ENCODE measurements around the gene MPP3.
"Not testable (repeated sequence)": the region's sequence is repeated elsewhere in the genome, so short reads cannot be mapped to it uniquely, and the experiment has no call there.

MPP3 gene, protein sequence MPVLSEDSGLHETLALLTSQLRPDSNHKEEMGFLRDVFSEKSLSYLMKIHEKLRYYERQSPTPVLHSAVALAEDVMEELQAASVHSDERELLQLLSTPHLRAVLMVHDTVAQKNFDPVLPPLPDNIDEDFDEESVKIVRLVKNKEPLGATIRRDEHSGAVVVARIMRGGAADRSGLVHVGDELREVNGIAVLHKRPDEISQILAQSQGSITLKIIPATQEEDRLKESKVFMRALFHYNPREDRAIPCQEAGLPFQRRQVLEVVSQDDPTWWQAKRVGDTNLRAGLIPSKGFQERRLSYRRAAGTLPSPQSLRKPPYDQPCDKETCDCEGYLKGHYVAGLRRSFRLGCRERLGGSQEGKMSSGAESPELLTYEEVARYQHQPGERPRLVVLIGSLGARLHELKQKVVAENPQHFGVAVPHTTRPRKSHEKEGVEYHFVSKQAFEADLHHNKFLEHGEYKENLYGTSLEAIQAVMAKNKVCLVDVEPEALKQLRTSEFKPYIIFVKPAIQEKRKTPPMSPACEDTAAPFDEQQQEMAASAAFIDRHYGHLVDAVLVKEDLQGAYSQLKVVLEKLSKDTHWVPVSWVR

DNA sequence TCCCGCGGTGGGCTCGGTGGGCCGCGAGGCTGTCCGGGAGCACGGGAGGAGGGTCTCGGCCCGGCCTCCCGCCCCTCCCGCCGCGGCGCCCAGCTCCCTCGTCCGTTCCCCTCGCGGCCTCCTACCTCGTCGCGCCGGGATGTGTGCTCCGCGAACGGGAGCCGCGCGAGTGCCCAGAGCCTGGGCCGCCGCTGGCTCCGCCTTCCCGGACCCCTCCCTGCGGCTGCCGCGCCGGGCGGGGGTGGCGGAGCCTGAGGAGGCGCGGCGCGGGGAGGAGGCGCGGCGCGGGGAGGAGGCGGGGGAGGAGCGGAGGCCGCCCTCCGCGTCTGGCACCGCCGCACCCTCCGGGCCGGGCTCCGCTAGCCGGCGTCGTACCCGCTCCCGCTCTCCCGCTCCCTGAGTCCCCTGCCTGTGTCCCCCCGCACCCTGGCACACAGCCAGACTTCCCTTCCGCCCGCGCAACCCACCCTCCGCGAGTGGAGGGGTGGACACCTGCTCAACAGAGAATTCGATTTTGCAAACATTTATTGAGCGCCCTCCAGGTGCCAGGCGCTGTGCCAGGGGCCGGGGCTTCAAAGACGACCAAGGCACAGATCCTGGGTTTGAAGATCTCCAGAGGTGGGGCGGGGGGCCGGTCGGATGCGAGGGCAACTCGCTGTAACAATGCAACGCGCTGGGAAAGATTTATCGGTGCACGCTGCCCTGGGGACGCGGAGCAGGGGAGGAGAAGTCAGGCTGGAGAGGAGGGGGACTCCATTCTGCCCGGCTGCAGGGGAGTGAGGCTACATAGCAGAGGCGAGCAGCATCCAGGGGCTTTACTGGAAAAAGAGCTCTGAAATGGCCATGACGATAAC, at the start of gene MPP3:
Gene MPP3 (minus strand): TSS at position 171 of the 854 bp plus-strand sequence. CDS start 1,240 bp downstream, outside the sequence.
- peak; percentile 88 for DNase-seq (ENCODE audit: low spot score)

DNA sequence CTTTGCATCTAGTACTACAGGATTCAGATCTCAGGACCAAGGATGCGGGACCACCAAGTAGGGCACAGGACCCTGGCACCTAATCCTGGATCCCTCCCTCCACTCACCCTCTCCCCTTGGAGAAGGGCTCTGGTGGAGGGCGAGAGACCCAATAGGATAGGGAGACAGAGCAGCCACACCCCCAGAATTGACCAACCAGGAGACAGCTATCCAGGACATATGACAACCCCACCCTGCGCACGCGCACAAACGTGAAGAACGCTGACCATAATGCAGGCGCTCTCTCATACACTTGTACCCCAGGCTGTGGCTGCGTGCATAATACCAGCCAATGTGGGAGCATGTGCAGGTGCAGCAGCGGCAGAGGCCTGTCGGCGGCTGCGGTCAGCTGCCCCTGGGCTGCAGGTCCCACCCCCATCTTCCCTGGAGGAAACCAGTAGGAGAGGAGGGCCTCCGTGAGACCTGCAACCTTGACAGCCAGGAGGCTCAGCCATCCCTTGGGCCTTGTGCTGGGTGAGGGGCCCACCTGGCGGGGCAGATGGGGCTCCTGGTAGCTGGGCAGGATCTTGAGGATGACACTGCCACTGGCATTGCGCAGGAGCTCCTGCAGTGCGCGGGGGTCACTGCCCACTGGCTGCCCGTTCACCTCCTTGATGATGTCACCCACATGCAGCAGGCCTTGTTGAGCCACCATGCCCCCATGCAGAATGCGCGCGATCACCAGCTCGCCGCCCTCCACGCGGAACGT, 49.0 kb upstream of the MPP3 start:
- no peak for DNase-seq (ENCODE audit: low spot score)

GRCh38 chr17:43881181-43881580, 48.2 kb upstream of the MPP3 start:
- no peak for DNase-seq (ENCODE audit: low spot score)

- peak; percentile 75 for DNase-seq (ENCODE audit: low spot score)
Measured at GRCh38 chr17:43880420-43880991, 47.6 kb upstream of the MPP3 start.

GRCh38 chr17:43879723-43880419, 46.9 kb upstream of the MPP3 start:
- DNase-seq (ENCODE audit: low spot score) = no peak

DNA sequence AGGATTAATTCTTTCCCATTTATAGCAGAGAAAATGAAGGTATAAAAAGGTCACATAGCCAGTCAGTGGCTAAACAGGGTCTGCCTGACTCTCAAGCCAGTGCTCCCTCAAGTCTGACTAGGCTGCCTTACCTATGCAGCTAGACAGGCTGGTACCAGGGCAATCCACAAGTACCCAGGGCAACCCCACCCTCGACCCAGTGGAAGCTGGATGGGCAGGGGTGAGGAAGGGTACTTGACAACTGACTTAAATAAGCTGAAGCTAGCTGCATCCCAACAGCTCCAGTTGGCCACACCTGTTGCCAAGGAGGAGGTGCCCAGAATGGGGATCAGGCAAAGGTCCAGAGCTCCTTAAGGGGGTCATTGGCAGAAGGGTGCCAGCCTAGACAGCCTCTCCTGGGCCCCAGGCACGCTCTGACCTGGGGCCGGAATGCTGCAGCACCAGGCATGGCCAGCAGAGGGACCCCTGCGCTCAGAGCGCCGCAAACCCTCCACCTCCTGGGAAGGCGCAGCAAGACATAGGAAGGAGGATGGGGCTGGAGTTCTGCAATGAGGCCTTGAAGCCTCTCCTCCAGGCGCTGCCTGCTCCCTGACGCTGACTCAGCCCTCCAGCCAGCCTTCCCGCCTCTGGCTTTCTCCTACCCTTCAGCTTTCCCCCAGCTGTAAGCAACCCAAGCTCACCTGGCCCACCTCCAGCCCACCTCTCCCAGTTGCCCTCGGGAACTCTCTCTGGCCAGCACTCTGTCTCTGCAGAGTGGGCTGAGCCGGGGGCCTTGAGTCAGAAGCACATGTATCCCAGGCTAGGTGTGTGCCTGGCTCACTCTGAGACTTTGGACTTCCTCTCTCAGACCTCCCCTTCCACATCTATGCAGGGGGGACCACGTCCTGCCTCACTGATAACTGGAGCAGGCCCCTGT, 45.6 kb upstream of the MPP3 start:
- DNase-seq (ENCODE audit: low spot score) = peak; percentile 93

DNA sequence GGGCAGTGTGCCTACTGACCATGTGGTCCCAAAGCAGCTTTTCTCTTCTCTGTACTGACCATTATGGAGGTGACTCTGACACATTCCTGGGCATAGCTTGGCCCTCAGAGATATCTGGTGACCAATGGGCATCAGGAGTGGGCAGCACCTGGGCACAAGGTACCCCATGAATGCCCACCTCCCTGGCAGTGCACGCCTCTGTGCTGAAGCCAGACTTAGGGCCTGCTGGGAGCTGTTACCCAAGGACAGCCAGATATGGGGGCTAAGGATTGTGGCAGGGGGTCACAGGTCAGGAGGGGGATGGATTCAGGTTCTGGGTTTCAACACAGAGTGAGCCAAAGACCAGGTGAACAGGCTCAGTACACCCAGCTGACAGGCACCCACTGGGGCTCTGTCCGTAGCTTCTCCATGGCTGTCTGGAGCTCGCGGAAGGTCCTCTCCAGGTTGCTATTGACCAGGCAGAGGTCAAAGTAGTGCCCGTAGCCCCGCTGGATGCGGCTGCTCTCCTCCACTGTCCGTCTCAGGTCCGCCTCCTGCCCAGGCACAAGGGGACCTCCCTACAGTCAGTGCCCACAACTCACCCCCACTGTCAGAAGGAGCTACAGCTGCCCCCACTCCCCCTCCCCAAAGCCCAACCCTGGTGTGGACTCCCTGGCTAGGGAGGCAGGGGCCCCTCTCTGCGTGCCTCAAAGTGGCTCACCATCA, 44.7 kb upstream of the MPP3 start:
- no peak for DNase-seq (ENCODE audit: low spot score)

DNA sequence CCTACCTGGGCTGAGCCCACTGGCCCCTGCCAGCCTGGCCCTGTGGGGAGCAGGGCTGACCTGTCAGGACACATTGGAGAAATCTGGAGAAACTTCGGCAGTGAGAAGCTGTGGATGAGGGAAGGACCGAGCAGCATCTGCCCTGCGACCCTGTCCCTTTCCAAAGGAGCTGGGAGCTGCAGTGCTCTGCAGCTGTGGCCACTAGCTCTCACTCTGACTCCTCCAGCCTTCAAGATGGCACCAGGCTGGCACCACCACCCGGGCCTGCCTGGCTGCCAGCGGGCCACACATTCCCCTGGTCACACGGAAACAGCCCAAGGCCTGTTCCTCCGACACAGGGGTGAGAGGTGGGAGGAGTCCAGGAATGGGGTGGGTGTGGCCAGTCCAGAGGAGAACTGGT, 44.1 kb upstream of the MPP3 start:
- DNase-seq (ENCODE audit: low spot score) = no peak

GRCh38 chr17:43875476-43876147, 42.7 kb upstream of the MPP3 start:
- DNase-seq (ENCODE audit: low spot score) = no peak

- DNase-seq (ENCODE audit: low spot score) = no peak
Measured at GRCh38 chr17:43874293-43874692, 41.3 kb upstream of the MPP3 start.

DNA sequence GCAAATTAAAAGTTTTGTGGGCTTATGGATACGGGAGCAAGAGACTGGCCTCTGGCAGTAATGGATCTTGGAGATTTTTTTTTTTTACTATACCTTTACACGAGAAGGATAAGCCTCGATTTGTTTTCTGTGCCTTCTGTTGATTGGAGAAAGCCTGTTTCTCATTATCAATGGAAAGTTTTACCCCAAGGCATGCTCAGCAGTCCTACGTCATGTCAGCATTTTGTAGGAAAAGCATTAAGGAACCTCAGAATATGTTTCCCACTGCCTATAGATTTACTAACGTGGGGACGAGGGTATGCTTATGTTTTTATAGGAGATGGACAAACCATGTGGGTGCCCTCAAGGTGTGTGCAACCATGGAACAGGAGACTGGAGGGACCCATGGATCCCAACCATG, 40.9 kb upstream of the MPP3 start:
- no peak for DNase-seq (ENCODE audit: low spot score)

DNA sequence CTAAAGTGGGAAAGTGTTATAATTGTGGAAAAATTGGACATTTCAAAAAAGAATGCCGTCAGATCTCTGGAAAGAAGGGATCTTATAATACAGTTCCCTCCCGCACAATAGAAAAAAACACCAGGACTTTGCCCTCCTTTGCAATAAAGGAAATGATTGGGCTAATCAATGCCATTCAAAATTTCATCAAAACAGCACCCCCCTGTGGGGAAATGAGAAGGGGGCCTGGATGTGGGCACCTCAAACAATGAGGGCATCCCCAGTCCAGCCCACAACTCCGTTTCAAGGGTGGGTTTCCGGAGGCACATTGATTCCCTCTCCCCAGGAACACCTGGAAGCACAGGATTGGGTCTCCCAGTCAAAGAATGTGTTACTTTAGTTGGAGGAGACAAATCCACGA, 40.1 kb upstream of the MPP3 start:
- no peak for DNase-seq (ENCODE audit: low spot score)

DNA sequence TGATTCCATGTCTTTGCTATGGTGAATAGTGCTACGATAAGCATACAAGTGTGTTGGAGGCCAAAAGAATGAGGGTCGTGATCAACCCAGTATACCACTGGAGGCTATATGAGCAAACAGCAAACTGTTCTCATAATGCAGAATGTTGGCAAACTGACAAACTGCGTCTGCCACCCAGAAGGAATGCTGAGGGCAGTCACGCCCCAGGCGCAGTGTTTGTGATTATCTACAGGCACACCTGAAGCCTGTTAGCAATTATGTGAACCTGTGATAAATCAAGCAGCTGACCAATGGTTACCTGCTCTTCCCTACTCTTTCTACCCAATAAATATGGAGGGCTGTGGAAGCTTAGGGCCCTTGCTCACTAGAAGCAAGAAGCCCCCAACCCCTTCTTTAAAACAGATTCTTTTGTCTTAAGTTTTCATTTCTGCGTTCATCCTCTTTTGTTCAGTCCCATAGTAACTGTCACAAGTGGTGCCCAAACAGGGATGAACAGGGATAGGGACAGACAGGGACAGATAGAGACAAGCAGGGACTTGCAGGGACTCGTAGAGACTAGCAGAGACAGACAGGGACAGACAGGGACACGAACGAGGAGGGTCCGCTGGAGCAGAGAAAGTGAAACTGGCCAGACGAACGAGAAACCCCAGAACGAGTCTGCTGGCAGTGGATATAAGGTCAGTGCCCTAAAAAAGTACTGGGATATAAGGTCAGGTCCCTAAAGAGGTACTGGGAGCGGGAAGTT, 39.2 kb upstream of the MPP3 start:
- no peak for DNase-seq (ENCODE audit: low spot score)

DNA sequence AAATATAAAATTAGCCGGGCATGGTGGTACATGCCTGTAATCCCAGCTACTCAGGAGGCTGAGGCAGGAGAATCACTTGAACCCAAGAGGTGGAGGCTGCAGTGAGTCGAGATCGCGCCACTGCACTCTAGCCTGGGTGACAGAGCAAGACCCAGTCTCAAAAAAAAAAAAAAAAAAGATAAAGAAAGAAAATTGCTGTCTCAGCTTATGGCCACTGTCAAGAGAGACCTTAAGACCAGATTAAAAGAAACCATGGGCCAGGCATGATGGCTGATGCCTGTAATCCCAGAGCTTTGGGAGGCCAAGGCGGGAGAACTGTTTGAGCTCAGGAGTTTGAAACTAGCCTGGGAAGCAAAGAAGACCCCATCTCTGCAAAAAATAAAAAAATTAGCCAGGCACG, 36.1 kb upstream of the MPP3 start:
- not testable (repeated sequence) for DNase-seq (ENCODE audit: low spot score)

- DNase-seq (ENCODE audit: low spot score) = no peak
Measured at GRCh38 chr17:43868226-43868994, 35.5 kb upstream of the MPP3 start.

GRCh38 chr17:43864161-43864984, 31.4 kb upstream of the MPP3 start:
- no peak for DNase-seq (ENCODE audit: low spot score)
